Fibroblast of peridontal ligament (primary cell): Measurements from ENCODE around the gene OTOG.

Experiments used
- DNase-seq: peaks from one replicate; pipeline ENCODE4 v3.0.0-alpha.2; 2010; ENCODE audit errors: extremely low read depth

Gene OTOG

DNA sequence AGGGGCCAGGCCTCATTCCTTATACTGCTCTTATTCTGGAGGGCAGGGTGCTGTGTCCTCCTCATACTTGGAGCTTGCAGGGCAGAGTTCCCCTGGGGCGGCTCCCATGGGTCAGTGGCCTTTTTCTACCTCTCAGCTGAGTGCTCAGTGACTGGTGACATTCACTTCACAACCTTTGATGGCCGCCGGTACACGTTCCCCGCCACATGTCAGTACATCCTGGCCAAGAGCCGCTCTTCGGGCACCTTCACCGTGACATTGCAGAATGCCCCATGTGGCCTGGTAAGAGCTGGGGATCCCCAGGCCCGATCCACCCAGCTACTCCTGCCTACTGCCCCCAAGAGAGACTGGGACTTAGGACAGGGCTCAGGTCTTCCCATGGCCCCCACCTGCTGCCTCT, 14.5 kb downstream of the OTOG start:
- no peak for DNase-seq

- no peak for DNase-seq
These were observed 16.2 kb downstream of the OTOG start for GRCh38 chr11:17563231-17563646.

DNA sequence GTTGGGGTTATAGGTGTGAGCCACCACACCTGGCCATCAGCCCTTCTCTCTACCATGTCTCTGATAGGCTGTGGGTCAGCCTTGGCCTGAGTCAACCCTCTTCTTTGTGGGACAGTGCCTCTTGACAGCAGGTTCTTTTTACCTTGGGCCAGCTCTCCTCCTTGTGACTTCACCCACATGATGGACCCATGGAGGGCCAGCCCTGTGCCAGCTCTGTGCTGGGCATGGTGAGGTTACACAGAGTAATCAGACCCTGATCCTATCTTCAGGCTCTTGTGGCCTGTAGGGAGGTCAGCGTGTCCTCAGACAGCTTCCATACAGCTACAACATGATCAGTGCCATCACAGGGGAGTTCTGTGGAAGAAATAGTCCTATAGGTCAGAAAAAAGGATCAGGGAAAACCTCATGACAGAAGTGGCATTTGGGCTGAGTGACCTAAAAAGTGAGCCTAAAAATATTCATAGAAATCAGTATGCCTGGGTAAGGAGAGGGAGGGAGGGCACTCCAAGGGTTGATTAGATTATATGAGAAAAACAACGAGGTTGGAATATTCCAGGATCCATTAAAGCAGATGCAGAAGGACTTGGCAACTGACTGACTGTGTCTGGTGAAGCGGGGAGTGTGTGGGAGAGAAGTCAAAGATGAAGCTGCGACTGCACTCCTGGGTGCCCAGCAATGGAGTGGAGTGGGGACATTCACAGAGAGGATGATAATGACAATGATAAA, 17.1 kb downstream of the OTOG start:
- no peak for DNase-seq

DNA sequence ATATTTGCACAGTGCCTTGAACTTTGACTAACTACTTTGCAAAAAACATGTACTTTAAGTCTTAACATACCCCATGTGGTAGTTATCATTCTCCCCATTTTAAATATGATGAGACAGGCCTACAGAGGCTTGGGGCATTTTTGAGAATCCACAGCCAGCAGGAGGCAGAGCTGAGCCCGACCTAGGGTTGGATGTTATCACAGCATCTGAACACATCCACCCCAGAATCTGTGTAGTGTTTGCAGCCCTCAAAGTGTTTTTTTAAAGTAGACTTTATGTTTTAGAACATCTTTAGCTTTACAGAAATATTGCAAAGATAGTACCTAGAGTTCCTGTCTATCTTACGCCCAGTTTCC, 17.6 kb downstream of the OTOG start:
- DNase-seq: no peak

DNA sequence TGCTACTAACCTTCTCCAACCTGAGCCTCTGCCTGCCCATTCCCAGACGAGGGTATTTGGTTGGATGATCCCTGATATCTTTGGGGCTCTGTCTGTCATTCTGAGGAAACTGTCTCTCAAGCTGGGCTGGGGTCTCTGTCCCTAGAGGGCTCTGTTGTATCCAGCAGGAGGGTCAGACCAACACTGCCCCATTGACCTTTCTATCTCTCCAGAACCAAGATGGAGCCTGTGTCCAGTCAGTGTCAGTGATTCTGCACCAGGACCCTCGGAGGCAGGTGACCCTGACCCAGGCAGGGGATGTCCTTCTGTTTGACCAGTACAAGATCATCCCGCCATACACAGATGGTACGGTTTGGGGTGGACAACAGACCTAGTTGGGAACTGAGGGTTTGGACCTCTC, 21.9 kb downstream of the OTOG start:
- no peak for DNase-seq

- no peak for DNase-seq
These were observed 23.0 kb downstream of the OTOG start for GRCh38 chr11:17570034-17570433.

- DNase-seq: no peak
These were observed 24.6 kb downstream of the OTOG start for GRCh38 chr11:17571431-17572358.

GRCh38 chr11:17572359-17572690, 25.3 kb downstream of the OTOG start:
- no peak for DNase-seq

GRCh38 chr11:17572791-17573460, 25.9 kb downstream of the OTOG start:
- no peak for DNase-seq

DNA sequence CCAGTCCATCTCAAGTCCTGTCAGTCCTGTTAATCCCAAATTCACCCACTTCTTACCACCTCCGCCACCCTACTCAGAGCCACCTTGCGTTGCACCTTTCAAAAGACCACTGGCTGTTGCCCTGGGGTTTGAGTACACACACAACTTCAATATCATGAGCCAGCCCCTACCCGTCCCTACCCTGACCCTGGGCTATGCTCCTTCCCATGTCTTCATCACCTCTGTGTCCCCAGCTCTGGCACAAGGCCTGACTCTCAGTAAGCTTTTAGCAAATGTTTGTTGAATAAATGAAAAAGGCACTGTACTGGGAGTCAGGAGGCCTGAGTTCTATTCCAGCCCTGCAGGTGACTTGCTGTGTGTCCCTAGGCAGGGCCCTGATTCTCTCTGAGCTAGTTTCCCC, 26.5 kb downstream of the OTOG start:
- DNase-seq: no peak

DNA sequence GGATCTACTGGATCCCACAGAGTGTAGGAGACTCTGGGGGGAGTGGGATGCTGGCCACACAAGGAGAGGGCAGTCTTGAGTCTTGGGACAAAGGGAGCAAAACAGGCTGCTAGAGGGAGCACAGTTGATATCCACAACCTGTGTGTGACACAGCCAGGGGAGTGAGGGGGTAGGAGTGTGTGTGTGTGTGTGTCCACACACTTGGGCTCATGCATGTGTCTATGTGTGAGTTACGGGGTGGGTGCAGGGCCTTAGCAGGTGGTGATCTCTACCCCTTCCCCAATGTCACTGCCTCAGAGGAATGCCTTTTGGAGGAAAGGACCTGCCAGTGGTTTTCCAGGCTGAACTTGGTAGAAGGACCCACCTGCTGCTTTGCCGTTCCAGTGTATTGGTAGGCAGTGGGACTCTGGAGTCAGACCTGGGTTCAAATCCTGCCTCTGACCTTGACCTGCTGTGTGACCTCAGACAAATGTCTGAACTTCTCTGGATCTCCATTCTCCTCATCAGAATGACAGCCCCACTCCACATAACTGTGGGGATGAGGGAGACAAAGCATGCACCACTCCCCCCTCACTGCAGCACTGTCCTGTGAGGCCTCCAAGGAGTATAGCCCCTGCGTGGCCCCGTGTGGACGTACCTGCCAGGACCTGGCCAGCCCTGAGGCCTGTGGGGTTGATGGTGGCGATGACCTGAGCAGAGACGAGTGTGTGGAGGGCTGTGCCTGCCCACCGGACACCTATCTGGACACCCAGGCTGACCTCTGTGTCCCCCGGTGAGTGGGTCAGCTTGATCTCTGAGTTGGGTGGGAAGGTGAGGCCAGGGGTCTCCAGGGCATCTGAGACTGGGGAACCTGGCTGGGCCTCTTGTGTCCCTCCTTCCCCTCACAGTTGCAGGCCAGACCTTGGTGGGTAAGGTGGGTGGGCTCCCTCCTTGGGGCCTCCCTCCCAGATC, 27.4 kb downstream of the OTOG start:
- DNase-seq: no peak

DNA sequence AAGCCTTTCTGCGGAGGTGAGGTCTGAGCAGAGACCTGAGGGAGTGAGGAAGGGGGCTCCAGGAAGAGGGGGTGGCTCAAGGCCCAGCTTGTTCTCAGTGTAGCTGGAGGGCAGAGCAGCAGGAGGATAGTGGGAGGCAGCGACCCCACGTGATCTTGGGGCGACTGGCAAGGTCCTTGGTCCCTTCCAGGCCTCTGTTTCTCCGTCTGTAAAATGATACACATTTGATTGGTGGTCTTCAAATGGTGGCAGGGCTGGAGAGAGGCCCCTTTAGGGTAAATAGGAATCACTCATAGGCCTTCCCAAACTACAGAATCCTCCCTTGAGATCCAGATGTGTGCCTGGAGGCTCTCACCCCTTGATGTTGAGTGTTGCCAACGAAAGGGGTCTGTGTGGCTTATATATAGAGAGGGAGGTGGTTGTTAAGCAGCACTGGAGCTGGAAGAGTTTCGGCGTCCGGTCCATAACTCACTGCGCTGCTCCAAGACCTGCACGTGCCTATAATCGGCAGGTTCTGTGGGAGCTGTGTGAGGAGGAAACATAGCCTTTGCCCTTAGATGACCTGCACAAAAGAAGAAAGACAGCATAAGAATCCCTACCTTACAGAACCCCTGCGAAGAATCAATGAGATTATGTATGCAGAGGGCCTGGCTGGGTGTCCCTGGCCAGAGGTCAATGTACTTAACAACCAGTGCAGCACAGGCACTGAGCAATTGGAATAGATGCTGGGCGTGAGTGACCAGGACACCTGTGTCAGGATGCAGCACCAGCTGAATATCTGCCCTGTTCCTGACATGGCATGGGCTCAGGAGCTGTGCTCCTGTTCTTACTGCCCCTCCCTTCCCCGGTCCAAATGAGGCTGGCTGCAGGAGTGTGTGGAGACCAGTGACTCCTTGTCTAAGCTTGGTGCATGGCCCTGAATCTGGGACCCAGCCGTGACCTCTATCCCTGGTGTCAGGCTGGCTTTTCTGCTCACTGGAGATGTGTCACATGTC, 28.7 kb downstream of the OTOG start:
- DNase-seq: no peak

- DNase-seq: no peak
These were observed 31.2 kb downstream of the OTOG start for GRCh38 chr11:17578296-17578695.

- DNase-seq: no peak
These were observed 31.9 kb downstream of the OTOG start for GRCh38 chr11:17578958-17579357.

GRCh38 chr11:17579451-17579850, 32.4 kb downstream of the OTOG start:
- DNase-seq: no peak

DNA sequence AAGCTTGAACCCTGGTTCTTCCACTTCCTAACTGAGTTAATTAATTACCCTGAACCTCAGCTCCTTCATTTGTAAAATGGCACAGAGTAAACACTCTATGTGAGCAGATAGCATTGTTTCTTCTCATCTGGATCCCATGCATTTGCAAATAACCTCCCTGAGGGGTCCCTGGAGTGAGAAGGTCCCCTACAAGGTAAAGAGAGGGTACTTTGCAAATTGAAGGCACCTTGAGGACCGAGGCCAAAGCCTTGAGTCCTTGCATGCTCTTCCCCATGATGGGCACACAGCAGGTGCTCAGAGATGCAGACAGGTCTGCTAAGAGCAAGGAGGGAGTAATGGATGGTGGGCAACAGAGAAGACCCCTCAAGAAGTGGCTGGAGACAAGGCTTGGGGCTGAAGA, 33.2 kb downstream of the OTOG start:
- no peak for DNase-seq

DNA sequence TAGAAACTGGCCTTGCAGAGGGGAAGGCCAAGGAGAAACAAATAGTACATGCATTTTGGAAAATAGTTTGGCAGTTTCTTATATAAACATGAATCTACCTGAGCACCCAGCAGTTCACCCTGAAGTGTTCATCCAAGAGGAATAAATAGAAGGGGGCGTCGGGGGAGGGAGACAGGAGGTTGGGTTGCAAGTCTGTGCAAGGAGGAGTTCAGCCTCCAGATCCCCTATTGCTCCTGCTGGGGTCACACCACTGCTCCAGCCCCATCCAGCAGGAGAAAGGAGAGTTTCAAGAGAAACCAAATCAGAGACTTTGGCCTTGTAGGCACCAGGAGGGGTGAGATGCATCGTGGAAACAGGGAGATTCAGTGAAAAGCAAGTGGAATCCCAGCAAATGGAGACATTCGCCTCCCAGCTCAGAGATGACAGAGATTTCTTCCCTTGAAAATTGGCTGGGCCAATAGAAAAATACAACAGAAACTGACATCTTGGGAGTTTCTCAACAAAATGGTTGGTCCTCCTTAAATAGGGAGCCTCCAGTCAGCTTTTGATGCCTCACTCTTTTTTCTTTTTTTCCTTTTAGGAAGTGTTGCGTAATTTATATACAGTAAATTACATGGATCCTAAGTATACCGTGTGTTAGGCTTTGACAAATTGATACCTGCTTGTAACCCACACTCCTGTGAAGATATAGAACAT, 34.1 kb downstream of the OTOG start:
- DNase-seq: no peak

DNA sequence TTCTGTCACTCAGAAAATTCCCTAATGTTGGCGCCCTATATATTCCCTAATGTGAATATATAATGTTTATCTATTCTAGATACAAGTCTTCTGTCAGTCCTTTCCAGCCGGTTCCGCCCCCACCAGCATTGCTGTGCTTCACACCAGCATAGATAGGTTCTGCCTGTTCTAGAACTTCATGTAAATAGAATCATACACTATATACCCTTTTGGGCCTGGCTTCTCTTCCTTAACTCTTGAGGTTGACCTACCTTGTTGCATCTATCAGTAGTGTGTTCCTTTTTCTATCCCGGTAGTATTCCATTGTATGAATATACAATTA, 34.6 kb downstream of the OTOG start:
- DNase-seq: no peak

DNA sequence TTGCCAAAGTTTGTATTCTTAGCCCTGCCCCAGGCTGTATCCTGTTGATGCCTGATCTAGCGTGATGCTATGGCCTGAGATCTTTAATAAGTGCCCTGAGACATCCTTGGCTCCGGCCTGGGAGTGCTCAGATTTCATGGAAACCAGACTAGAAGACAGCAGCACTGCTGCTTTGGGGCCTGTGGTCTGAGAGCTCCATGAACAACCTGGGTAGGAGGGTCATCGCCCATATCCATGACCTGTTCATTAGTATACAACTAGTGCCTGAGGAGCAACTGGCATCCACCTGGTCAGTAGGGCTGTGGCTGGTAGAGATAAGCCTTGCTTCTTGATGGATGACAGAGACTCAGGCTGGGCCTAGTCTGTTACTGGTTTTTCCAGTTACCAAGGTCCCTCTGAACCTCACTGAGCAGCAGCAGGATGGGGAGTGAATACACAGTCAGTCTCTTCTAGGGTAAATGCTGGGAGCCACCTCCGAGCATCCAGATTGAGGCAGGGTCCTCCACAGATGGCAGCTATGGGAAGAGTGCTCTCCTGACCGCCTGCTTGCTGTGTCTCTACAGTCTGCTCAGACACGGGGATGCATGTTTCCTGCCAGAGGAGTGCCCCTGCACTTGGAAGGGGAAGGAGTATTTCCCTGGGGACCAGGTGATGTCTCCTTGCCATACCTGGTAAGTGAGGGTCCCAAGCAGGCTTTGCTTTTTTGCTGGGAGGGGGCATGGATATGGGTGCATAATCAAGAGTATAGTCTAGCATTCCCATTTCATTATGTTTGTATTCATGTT, 39.0 kb downstream of the OTOG start:
- DNase-seq: no peak
